GM21515 (cell line): ENCODE results near the gene SPON1.
"Not testable (repeated sequence)": the region's sequence is repeated elsewhere in the genome, so short reads cannot be mapped to it uniquely, and the experiment has no call there.

Experiments
- ATAC-seq: cut with Tn5 transposase; IDR thresholded peaks from one replicate; pipeline ENCODE4 v1.9.1; 2021; ENCODE audit not compliant: unreplicated experiment

Gene SPON1

DNA sequence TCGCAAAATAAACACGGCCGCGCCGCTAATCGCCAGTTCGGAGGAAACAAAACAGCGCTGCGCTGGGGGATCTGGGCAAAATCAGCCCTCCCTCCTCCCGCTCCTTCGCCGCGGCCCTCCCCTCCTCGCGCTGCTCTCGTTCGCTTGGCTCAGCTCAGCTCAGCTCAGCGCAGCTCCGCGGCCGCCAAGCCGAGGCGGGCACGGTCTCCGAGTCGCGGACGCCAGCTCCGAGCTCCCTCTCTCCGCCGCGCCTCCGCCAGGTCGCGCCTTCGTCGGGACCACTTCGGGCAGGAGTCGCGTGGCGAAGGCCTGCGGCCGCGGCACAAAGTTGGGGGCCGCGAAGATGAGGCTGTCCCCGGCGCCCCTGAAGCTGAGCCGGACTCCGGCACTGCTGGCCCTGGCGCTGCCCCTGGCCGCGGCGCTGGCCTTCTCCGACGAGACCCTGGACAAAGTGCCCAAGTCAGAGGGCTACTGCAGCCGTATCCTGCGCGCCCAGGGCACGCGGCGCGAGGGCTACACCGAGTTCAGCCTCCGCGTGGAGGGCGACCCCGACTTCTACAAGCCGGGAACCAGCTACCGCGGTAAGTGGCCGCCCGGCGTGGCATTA lies at the start of gene SPON1:
SPON1 (plus strand) TSS at position 162 of the 607 bp plus-strand sequence; CDS start at position 344, 182 bp downstream.
- no peak for ATAC-seq

DNA sequence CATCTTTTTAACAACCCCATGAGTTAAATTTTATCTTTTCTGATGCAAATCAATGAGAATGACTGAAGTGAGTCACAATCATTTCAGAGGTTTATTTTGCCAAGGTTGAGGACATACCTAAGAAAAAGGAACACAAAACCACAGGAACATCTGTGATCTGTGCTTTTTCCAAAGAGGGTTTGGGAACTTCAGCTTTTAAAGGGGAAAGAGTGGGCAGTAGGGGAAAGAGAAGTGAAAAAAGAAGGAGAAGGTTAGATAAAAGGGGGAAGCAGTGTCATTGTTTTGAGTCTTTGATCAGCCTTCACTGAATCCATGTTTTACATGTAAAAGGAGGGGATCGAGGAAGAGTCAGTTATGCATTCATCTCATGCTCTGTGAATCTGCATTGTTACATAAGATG lies 45.3 kb upstream of the SPON1 start:
- no peak for ATAC-seq

DNA sequence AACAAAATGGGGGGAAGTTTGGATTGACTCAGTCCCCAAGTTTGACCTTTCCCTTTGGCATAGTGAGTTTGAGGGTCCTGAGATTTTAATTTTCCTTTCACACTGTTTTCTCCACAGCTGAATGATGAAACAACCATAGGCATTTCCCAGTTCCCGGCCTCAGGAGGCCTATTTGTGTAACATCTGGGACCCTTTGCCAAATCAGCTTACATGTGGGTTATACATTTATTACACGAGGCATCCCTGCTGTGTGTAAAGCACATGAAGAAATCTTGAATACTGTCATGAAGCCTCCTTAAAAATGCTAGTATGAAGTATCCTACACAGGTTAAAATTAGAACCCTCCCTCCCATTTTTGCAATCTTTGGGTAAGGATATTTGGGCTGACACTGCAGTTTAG lies 44.6 kb upstream of the SPON1 start:
- no peak for ATAC-seq

DNA sequence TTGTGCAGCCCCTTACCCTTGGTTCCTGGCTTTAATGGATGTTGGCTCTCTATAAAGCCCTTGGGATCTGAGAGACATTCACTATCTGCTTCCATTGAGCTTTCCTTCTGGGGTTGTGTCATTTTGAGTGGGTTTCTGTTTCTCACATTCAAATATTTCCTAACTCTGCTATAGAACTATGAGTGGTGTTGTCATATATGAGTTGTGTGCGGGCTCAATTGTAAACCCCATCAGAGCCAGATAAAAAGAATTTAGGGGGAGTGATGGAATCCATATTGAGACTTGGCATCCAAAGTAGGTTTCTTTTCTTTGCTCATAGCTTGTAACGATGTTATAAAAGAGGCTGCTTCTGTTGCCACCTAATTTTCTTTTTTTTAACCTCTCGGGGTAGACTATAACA lies 41.8 kb upstream of the SPON1 start:
- ATAC-seq = no peak

DNA sequence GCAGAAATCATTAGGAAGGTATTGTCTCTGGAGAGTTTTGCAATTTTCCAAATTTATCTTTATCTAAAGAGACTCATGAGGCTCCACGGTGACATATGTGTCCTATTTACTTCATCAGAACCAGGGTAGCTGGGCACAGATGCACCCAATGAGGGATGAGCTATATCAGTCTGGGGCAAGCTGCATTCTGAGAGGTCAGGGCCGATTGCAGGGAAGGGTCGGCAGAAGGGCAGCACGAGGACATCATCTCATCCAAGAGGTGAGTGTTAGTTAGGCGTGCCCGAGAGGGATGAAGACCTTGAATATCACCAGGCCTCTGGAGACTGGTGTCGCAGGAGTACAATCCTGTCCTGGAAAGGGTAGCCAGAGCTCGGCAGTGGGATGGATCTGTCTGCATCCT lies 41.0 kb upstream of the SPON1 start:
- no peak for ATAC-seq

DNA sequence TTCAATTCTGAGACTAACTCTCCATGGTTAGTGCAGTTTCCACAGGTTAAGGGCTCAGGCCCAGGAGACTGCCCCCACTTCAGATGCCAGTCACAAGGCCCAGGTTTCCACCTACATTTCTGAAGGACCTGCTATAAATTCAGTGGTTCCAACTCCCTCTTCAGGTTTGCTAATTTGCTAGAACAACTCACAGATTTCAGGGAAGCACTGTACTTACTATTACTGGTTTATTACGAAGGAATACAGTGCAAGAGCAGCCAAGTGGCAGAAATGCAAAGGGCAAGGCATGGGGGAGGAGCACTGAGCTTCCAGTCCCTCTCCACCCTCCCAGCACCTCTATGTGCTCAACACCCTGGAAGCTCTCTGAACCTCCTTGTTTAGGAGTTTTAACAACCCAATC lies 39.3 kb upstream of the SPON1 start:
- no peak for ATAC-seq

DNA sequence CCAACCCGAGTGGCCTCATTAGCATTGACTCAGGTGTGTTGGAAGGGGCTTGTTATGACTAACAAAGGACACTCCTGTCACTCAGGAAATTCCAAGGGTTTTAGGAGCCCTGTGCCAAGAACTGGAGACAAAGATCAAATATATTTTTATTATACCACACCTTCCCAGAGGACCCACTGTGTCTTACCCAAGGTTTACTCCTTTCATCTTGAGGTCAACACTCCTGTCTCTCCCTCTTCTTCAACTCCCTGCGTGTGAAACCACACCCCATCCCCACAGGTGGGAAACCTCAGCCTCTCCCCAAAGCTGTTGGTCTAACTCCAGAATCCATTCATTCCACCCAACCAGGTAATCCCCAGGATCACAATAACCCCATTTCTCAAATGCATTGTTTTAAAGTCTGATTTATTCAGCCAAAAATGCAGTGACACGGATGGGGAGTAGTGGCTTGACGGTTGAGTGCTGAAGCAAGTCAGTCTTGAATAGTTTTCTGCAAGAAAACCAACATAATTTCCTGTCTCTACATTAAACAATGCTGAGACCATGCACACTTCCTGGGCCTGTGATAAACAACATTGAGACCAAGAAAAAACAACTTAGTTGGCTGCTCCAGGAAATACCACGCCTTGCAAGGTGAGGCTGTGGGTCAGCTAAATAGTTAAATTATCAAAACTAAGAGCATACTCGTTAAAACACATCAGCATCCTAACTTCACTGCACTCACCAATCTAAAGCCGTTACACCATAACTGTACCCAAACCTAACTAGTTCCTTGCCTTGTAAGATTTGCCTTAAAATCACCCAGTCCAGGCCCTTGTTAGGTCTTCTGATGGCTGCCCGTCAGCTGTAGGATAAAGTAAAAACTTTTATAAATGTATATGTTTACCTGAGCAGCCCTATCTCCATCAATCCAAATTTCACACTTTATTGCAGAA lies 38.5 kb upstream of the SPON1 start:
- no peak for ATAC-seq

DNA sequence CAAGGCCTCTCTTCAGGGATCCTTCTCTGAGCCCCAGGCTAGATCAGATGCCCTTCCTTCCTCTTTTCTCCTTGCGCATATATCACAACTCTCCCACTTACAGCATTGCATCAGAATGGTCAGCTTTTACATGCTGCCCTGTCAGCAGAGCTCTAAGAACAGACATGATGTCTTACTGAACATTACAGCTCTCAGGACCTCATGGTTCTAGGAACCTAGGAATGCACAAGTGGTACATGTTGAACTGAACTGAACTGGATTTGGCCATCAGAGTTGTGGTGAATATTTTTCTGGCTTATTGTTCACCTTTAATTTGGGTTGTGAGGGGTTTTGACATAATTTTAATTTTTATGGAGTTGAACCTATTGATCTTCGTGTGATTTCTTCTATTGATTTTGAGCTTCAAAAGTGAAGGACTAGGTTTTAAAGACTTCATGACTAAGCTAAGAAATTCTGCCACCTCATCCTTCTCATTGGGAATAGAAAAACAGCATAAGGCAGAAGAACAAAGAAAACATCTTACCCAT lies 37.7 kb upstream of the SPON1 start:
- ATAC-seq = no peak

DNA sequence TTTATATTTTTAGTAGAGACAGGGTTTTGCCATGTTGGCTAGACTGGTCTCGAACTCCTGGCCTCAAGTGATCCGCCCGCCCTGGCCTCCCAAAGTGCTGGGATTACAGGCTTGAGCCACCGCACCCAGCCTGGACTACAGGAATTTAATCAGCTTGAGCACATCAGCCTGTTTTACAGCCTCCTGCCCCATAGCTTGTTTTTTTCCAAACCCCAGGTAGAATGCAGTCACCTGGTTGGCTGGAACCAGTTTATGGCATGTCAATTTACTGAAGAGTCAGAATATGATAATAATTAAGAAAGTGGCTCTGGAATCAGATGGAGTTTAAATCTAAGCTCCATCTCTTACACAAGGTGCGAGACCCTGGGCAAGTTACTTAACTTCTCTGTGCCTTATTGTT lies 36.2 kb upstream of the SPON1 start:
- not testable (repeated sequence) for ATAC-seq

DNA sequence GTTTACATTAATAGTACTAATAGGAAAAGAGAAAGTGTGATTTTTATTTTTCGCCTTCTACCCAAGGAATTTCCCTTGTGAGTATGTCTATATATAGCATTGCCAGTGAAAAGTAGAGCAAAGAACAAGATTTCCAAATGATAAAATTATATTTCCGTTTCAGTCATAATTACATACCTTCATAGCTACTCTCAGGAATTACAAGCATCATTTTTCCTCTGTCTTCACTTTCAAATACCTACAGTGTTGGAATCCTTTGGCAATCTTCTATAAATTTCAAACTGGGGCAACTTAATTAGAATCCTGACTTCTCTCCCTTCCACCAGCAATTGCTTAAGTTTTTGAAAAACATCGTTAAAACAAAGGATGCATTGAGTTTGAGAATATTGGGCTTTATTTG lies 35.5 kb upstream of the SPON1 start:
- no peak for ATAC-seq

DNA sequence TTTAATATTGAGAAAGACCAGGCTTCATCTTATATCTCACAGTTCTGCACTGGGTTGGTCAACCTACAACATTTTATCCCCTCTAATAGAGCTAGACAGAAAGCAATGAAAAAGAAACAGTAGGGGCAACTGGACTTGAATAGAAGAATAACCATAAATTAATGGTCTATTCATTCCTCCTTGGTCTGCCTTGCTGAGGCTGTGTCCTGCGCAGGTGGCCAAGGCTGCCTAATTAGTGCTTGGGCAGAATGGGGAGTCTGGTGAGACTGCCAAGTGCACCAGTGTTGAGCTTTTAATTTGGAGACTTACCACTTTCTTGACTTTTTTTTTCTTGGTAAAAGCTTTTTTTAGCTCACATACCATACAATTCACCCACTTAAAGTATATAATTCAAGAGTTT lies 35.0 kb upstream of the SPON1 start:
- no peak for ATAC-seq

DNA sequence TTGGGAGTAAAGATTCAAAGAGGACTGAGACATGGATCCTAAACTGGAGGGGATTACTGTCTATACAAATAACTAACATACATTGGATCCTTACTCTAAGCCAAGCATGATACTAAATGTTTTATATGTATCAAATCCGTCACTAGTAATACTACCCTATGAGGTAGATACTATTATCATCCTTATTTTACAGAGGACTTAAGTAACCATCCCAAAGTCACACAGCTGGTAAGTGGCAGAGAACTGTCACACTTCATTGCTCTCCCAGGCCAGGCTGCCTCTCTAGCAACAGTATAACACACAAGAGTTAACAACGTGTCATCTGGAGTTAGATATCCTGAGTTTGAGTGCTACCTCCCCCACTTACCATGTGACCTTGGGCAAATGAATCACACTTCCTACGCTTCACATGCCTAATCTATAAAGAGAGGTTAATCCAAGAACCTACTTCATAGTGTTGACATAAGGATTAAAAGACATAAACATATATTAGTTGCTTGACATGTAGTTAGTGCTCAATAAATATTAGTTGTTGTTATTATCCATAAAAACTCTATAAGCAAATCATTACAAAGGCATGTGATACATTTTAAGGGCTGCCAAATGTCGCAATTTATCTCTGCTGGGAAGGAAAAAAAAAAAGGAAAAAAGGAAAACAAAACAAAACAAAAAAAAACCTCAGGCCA lies 33.8 kb upstream of the SPON1 start:
- ATAC-seq = no peak

DNA sequence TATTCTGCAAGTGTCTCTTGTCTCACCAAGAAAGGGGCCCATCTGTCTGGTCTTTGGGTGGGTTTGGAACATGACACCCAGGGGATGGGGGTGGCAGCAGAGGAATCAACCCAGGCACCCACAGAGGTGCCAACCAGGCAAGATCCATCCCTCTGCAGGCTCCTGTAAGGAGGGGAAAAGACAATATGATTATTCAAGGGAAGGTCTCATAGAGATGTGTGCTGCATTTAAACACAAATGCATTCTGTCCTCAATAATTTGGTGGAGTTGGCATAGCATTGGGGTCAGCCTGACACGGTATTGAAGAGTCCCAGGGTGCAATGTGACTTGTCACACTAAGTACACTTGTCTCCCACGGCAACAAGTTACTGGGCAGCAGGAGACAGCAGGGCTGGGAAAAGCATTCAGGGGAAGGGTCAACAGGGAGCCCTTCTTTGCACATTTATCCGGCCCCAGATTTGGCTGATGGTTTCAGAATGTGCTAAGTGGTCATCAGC lies 33.1 kb upstream of the SPON1 start:
- ATAC-seq = no peak

DNA sequence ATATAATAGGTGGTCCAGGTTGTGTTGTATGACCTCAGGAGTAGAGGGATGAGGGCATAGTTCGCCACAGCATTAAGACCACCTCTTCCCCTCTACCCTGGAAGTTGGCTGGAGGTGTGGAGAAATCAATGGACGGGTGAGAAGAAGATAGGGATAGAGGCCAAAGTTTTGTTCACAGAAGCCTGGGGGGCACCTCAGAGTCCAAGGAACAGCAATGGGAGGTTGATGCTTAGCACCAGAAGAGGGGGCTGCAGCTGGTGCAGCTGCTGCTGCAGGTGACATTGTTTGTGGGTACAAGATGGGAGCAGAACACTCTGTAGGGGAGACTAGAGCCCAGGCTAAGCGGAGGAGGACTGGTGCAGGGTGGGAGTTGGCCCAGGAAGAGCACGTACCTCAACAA lies 31.2 kb upstream of the SPON1 start:
- ATAC-seq = no peak

DNA sequence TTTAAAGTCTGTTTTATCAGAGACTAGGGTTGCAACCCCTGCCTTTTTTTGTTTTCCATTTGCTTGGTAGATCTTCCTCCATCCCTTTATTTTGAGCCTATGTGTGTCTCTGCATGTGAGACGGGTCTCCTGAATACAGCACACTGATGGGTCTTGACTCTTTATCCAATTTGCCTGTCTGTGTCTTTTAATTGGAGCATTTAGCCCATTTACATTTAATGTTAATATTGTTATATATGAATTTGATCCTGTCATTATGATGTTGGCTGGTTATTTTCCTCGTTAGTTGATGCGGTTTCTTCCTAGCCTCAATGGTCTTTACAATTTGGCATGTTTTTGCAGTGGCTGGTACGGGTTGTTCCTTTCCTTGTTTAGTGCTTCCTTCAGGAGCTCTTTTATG lies 25.4 kb upstream of the SPON1 start:
- not testable (repeated sequence) for ATAC-seq

DNA sequence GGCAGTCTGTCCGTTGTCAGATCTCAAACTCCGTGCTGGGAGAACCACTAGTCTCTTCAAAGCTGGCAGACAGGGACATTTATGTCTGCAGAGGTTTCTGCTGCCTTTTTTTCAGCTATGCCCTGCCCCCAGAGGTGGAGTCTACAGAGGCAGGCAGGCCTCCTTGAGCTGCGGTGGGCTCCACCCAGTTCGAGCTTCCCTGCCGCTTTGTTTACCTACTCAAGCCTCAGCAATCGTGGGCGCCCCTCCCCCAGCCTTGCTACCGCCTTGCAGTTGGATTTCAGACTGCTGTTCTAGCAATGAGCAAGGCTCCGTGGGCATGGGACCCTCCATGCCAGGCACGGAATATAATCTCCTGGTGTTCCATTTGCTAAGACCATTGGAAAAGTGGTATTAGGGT lies 23.7 kb upstream of the SPON1 start:
- not testable (repeated sequence) for ATAC-seq

DNA sequence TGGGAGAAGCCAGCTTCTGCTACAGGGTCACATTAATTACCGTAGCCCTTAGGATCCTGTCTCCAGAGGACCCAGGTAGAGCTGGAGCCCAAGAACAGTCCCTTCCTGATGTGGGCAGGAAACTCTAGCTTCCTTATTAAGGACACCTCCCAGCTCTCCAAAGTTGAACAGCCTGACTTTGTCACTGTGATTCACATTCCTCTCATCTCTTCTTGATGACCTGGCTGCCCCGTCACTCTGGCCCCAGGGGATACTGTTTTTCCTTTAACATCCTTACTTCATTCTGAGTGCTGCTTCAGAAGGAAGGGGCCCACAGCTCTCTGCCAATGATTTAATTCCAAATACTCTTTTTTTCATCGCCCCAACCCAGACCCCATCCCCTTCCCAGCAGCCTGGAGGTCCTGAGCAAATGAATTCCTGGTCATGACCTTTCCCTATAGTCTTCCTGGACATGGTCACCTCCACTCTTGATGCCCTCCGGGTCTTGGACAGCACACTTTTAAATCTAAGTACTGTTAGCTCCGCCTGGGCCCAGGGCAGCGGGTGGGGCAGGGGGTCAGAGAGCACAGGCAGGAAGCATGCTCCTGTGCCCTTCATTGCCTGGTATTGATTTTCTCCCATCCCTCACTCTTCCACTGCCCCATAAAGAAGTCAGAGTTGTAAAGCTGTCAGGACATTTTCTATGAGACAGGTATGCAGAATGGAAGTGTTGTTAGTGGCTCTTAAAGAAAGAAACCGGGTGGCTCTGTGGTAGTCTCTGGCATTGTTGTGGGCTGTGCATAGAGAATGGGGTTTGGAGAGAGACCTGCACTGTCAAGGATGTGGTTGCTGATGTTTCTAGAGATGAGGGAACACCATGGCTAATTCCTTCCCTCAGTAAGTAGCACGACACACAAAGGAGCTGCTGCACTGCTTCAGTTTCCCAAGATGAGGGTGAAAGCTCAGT lies 22.3 kb upstream of the SPON1 start:
- no peak for ATAC-seq

DNA sequence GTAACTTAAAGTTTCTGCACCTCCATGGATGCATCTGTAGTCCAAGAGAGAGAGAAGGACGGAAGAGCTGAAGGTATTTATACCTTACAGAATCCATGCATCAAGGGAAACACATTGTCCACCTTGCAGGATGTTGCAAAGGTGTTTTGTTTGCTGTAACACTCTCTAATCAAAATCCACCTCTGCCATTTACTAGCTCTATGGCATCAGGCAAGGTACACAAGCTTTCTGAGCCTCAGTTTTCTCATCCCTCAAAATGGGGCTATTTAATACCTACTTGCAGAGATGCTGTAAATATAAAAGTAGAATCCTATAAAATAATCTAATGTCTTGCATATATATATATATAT lies 21.6 kb upstream of the SPON1 start:
- ATAC-seq = no peak

DNA sequence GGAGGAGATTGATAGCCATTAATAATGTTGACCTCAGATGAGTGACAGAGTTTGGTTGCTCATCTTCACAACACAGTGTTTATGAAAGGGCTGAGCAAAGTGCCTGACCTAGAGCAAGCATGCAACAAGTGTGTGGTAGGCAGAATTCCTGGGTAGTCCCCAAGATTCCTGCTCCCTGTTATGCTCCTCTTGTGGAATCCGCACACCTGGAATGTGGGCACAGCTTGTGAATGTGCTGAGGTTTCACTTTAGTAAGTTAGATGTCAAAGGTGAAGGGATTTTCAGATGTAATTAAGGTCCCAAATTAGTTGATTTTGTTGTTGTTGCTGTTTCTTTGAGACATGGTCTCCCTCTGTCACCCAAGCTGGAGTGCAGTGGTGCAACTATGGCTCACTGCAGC lies 20.7 kb upstream of the SPON1 start:
- no peak for ATAC-seq

DNA sequence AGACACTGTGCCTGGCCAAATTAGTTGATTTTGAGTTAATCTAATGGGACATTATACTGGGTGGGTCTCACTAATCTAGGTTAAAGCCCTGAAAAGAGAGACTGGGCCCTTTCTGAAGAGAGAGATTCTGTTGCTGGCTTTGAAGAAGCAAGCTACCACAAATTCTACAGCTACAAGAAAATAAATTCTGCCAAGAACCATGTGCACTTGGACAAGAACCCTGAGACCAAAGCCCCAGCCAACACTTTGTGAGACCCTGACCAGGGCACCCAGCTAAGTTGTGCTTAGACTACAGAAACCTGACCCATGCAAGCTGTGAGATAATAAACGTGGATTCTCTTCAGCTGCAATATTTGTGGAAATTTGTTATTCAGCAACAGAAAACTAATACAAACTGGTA lies 20.1 kb upstream of the SPON1 start:
- ATAC-seq = no peak
